ENCODE measurements around the gene ZFR2.

Gene ZFR2

GRCh38 chr19:3821156-3821555, 47.7 kb downstream of the ZFR2 start:
- Histone ChIP-seq H3K4me3 (ENCODE audit: low read depth in 1 of 2, low read length in 2 of 2) (no peak overlapping the region), H3K9me3 (ENCODE audit: insufficient read depth, low read length, severe bottlenecking) (no peaks in the 10 kb centered on the region), H3K4me1 (ENCODE audit: insufficient read depth, low read length) (peaks cover 6% of the 10 kb centered on the region), H3K9ac (ENCODE audit: low read depth, low read length) (no peak overlapping the region), H3K4me2 (ENCODE audit: insufficient read depth, low read length) (no peak overlapping the region), H3K27me3 (ENCODE audit: insufficient read depth, low read length, poor library complexity) (no peaks in the 10 kb centered on the region), H3K36me3 (ENCODE audit: insufficient read depth, low read length) (no peaks in the 10 kb centered on the region), H3K79me2 (ENCODE audit: insufficient read depth, low read length) (no peaks in the 10 kb centered on the region), H4K20me1 (ENCODE audit: insufficient read depth, low read length) (no peaks in the 10 kb centered on the region), H3K27ac (ENCODE audit: low read length) (no peak overlapping the region), H2AFZ (ENCODE audit: low read depth, low read length) (no peak overlapping the region)
- no peak for ATAC-seq (ENCODE audit: insufficient read depth, low read depth)
- no peak for TF ChIP-seq EZH2 (IDR thresholded peaks at IDR 0.05; ENCODE audit: borderline replicate concordance, low read depth, low read length, severe bottlenecking)
- TF ChIP-seq, protein P1, sequence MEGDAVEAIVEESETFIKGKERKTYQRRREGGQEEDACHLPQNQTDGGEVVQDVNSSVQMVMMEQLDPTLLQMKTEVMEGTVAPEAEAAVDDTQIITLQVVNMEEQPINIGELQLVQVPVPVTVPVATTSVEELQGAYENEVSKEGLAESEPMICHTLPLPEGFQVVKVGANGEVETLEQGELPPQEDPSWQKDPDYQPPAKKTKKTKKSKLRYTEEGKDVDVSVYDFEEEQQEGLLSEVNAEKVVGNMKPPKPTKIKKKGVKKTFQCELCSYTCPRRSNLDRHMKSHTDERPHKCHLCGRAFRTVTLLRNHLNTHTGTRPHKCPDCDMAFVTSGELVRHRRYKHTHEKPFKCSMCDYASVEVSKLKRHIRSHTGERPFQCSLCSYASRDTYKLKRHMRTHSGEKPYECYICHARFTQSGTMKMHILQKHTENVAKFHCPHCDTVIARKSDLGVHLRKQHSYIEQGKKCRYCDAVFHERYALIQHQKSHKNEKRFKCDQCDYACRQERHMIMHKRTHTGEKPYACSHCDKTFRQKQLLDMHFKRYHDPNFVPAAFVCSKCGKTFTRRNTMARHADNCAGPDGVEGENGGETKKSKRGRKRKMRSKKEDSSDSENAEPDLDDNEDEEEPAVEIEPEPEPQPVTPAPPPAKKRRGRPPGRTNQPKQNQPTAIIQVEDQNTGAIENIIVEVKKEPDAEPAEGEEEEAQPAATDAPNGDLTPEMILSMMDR (IDR thresholded peaks at IDR 0.05; ENCODE audit: borderline replicate concordance, extremely low read depth, low read length, poor library complexity, severe bottlenecking): no peak
- DNase-seq: no peak

- peaks cover 6% of the 10 kb centered on the region for H3K4me1 ChIP-seq (ENCODE audit: insufficient read depth, low read length)
- no peak overlapping the region for H2AFZ ChIP-seq (ENCODE audit: low read depth, low read length)
- no peak overlapping the region for H3K4me2 ChIP-seq (ENCODE audit: insufficient read depth, low read length)
- no peaks in the 10 kb centered on the region for H4K20me1 ChIP-seq (ENCODE audit: insufficient read depth, low read length)
- DNase-seq: no peak
- TF ChIP-seq, protein P1 (IDR thresholded peaks at IDR 0.05; ENCODE audit: borderline replicate concordance, extremely low read depth, low read length, poor library complexity, severe bottlenecking): no peak
- TF ChIP-seq EZH2 (IDR thresholded peaks at IDR 0.05; ENCODE audit: borderline replicate concordance, low read depth, low read length, severe bottlenecking): no peak
- H3K9me3 ChIP-seq (ENCODE audit: insufficient read depth, low read length, severe bottlenecking): no peaks in the 10 kb centered on the region
- H3K27me3 ChIP-seq (ENCODE audit: insufficient read depth, low read length, poor library complexity): no peaks in the 10 kb centered on the region
- ATAC-seq (ENCODE audit: insufficient read depth, low read depth): no peak
- H3K4me3 ChIP-seq (ENCODE audit: low read depth in 1 of 2, low read length in 2 of 2): no peak overlapping the region
- no peaks in the 10 kb centered on the region for H3K36me3 ChIP-seq (ENCODE audit: insufficient read depth, low read length)
- no peak overlapping the region for H3K27ac ChIP-seq (ENCODE audit: low read length)
- H3K79me2 ChIP-seq (ENCODE audit: insufficient read depth, low read length): no peaks in the 10 kb centered on the region
- H3K9ac ChIP-seq (ENCODE audit: low read depth, low read length): no peak overlapping the region
Observed at GRCh38 chr19:3819989-3820388, 48.8 kb downstream of the ZFR2 start.

GRCh38 chr19:3818918-3819317, 49.9 kb downstream of the ZFR2 start:
- TF ChIP-seq EZH2 (IDR thresholded peaks at IDR 0.05; ENCODE audit: borderline replicate concordance, low read depth, low read length, severe bottlenecking): no peak
- TF ChIP-seq, protein P1 (IDR thresholded peaks at IDR 0.05; ENCODE audit: borderline replicate concordance, extremely low read depth, low read length, poor library complexity, severe bottlenecking): no peak
- Histone ChIP-seq H3K4me3 (ENCODE audit: low read depth in 1 of 2, low read length in 2 of 2) (no peak overlapping the region), H3K4me1 (ENCODE audit: insufficient read depth, low read length) (peaks cover 7% of the 10 kb centered on the region), H3K36me3 (ENCODE audit: insufficient read depth, low read length) (no peaks in the 10 kb centered on the region), H3K27me3 (ENCODE audit: insufficient read depth, low read length, poor library complexity) (no peaks in the 10 kb centered on the region), H3K27ac (ENCODE audit: low read length) (no peak overlapping the region), H3K9ac (ENCODE audit: low read depth, low read length) (no peak overlapping the region), H3K4me2 (ENCODE audit: insufficient read depth, low read length) (no peak overlapping the region), H4K20me1 (ENCODE audit: insufficient read depth, low read length) (no peaks in the 10 kb centered on the region), H3K9me3 (ENCODE audit: insufficient read depth, low read length, severe bottlenecking) (no peaks in the 10 kb centered on the region), H2AFZ (ENCODE audit: low read depth, low read length) (no peak overlapping the region), H3K79me2 (ENCODE audit: insufficient read depth, low read length) (no peaks in the 10 kb centered on the region)
- DNase-seq (no peak), ATAC-seq (ENCODE audit: insufficient read depth, low read depth) (no peak)

- Histone ChIP-seq H2AFZ (ENCODE audit: low read depth, low read length) (no peak overlapping the region), H3K27ac (ENCODE audit: low read length) (no peak overlapping the region), H3K36me3 (ENCODE audit: insufficient read depth, low read length) (no peaks in the 10 kb centered on the region), H3K9me3 (ENCODE audit: insufficient read depth, low read length, severe bottlenecking) (no peaks in the 10 kb centered on the region), H3K9ac (ENCODE audit: low read depth, low read length) (no peak overlapping the region), H4K20me1 (ENCODE audit: insufficient read depth, low read length) (no peaks in the 10 kb centered on the region), H3K79me2 (ENCODE audit: insufficient read depth, low read length) (no peaks in the 10 kb centered on the region), H3K4me1 (ENCODE audit: insufficient read depth, low read length) (peaks cover 11% of the 10 kb centered on the region), H3K4me2 (ENCODE audit: insufficient read depth, low read length) (no peak overlapping the region), H3K4me3 (ENCODE audit: low read depth in 1 of 2, low read length in 2 of 2) (no peak overlapping the region), H3K27me3 (ENCODE audit: insufficient read depth, low read length, poor library complexity) (no peaks in the 10 kb centered on the region)
- DNase-seq: no peak
- TF ChIP-seq, protein P1 (IDR thresholded peaks at IDR 0.05; ENCODE audit: borderline replicate concordance, extremely low read depth, low read length, poor library complexity, severe bottlenecking): no peak
- TF ChIP-seq EZH2 (IDR thresholded peaks at IDR 0.05; ENCODE audit: borderline replicate concordance, low read depth, low read length, severe bottlenecking): no peak
- ATAC-seq (ENCODE audit: insufficient read depth, low read depth): no peak
Observed at GRCh38 chr19:3818466-3818865, 50.4 kb downstream of the ZFR2 start.

Measured in DND-41 (cell line).